ENCODE data around the gene FAM3C.

The FAM3C gene

GRCh38 chr7:121376979-121377378, 19.1 kb downstream of the FAM3C start:
- no peak for DNase-seq (ENCODE audit: low spot score)

GRCh38 chr7:121373177-121373576, 22.9 kb downstream of the FAM3C start:
- DNase-seq (ENCODE audit: low spot score) = no peak

GRCh38 chr7:121372376-121373010, 23.6 kb downstream of the FAM3C start:
- no peak for DNase-seq (ENCODE audit: low spot score)

GRCh38 chr7:121371883-121372282, 24.2 kb downstream of the FAM3C start:
- DNase-seq (ENCODE audit: low spot score) = no peak

- DNase-seq (ENCODE audit: low spot score) = no peak
Observed at GRCh38 chr7:121371367-121371766, 24.7 kb downstream of the FAM3C start.

- no peak for DNase-seq (ENCODE audit: low spot score)
Observed at GRCh38 chr7:121369462-121369861, 26.6 kb downstream of the FAM3C start.

- DNase-seq (ENCODE audit: low spot score) = peak; percentile 35
Observed at GRCh38 chr7:121366852-121367431, 29.2 kb downstream of the FAM3C start.

- no peak for DNase-seq (ENCODE audit: low spot score)
Observed at GRCh38 chr7:121360564-121360963, 35.5 kb downstream of the FAM3C start.

- DNase-seq (ENCODE audit: low spot score) = no peak
Observed at GRCh38 chr7:121355574-121355973, 40.5 kb downstream of the FAM3C start.

GRCh38 chr7:121352323-121352722, 43.8 kb downstream of the FAM3C start:
- no peak for DNase-seq (ENCODE audit: low spot score)

- no peak for DNase-seq (ENCODE audit: low spot score)
Observed at GRCh38 chr7:121351682-121352081, 44.4 kb downstream of the FAM3C start.

GRCh38 chr7:121344497-121344896, 51.6 kb downstream of the FAM3C start:
- DNase-seq (ENCODE audit: low spot score) = no peak

GRCh38 chr7:121344093-121344492, 52.0 kb downstream of the FAM3C start:
- no peak for DNase-seq (ENCODE audit: low spot score)

- no peak for DNase-seq (ENCODE audit: low spot score)
Observed at GRCh38 chr7:121343302-121343701, 52.8 kb downstream of the FAM3C start.

- DNase-seq (ENCODE audit: low spot score) = no peak
Observed at GRCh38 chr7:121342631-121343030, 53.5 kb downstream of the FAM3C start.

GRCh38 chr7:121341933-121342332, 54.2 kb downstream of the FAM3C start:
- DNase-seq (ENCODE audit: low spot score) = no peak

GRCh38 chr7:121339082-121339481, 57.0 kb downstream of the FAM3C start:
- no peak for DNase-seq (ENCODE audit: low spot score)

- no peak for DNase-seq (ENCODE audit: low spot score)
Observed at GRCh38 chr7:121337398-121337797, 58.7 kb downstream of the FAM3C start.

GRCh38 chr7:121336579-121336978, 59.5 kb downstream of the FAM3C start:
- DNase-seq (ENCODE audit: low spot score) = no peak

- DNase-seq (ENCODE audit: low spot score) = no peak
Observed at GRCh38 chr7:121334875-121335648, 61.0 kb downstream of the FAM3C start.

GRCh38 chr7:121334376-121334775, 61.7 kb downstream of the FAM3C start:
- no peak for DNase-seq (ENCODE audit: low spot score)

- DNase-seq (ENCODE audit: low spot score) = no peak
Observed at GRCh38 chr7:121331574-121331973, 64.5 kb downstream of the FAM3C start.

GRCh38 chr7:121331048-121331447, 65.1 kb downstream of the FAM3C start:
- no peak for DNase-seq (ENCODE audit: low spot score)

Data from CD4-positive, alpha-beta T cell treated with Interleukin-6 at 100 ng/mL for 8 hours (primary cell).